Stimulated activated CD4-positive, alpha-beta T cell treated with anti-CD3 and anti-CD28 coated beads, Interleukin-15, amount 100 ng/mL, for 24 hours (primary cell): Measurements from ENCODE around the gene KRT71.
A peak's percentile ranks its signal among the peaks of the same experiment; 100 is the strongest.
"Not testable (repeated sequence)": the region's sequence is repeated elsewhere in the genome, so short reads cannot be mapped to it uniquely, and the experiment has no call there.

ENCODE experiments used
- DNase-seq: peaks from one replicate; pipeline ENCODE4 v3.0.0-alpha.2; 2020

KRT71 gene

GRCh38 chr12:52552681-52553195 is at the start of gene KRT71:
TSS of gene KRT71 (minus strand) at chr12:52553145. CDS start at chr12:52553077, 68 bp downstream.
- no peak for DNase-seq

GRCh38 chr12:52602552-52602951 is 49.6 kb upstream of the KRT71 start:
- no peak for DNase-seq

DNA sequence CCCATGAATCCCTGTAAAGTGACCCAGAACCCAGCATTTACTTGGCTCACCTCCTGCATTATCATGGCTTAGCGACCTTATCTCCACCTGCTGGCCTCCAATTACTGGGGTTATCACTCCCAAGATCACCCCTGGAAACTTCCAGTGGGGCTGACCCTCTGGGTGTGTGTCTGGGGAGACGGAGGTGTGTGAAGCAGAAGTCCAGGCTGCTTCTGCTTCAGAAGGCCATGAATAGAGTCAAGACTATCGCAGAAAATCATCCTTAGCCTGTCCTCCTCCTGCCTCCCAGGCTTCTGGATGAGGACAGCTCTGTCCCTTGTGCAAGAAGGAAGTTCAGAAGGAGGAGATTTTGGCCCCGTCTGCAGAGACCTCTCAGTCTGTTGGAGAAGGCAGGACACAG is 48.7 kb upstream of the KRT71 start:
- DNase-seq = no peak

- DNase-seq = no peak
Observed at GRCh38 chr12:52600941-52601481, 48.1 kb upstream of the KRT71 start, which contains the start of gene KRT72. TSS of gene KRT72 (minus strand) at chr12:52601463. CDS start at chr12:52601452, 11 bp downstream.

DNA sequence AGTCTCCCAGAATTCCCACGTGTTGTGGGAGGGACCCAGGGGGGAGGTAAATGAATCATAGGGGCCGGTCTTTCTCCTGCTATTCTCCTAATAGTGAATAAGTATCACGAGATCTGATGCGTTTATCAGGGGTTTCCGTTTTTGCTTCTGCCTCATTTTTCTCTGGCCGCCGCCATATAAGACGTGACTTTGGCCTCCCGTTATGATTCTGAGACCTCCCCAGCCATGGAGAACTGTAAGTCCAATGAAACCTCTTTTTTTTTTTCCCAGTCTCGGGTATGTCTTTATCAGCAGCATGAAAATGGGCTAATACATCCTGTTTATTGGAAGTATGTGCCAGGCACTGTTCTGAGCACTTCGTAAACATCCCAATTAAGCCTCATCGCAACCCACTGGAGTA is 47.5 kb upstream of the KRT71 start:
- DNase-seq = no peak

DNA sequence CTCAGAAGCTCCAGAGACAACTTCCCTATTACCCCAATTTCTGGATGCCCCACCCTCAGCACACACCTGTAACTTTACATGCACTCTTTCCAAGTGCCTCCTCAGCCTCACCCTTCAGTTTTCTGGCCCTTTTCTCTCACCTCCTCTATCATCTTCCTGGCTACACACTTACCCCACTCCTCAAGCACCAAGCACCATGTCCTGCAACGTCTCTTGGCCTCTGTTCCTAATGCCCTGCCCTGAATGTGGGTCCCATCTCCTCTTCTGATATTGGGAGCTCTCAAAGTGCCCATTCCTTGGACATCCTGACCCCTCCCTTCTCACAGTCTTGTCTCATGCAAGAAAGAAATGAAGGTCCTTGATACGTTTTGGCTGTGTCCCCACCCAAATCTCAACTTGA is 47.1 kb upstream of the KRT71 start:
- no peak for DNase-seq

DNA sequence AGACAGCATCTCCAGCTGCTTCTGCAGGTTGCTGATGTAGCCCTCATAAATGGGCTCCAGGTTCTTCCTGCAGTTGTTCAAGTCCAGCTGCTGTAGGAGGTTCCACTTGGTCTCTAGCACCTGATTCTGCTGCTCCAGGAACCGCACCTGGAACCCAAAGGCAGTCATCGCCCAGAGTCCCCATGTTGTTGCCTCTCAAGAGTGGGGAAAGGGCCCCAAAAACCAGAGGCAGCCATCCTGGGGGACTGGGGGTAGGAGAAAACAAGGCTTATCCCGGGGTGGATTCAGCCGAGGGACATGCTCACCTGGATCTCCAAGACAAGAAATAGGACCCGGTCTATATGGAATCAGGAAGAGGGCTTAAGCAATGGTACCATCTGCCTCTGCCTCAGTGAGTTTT is 46.0 kb upstream of the KRT71 start:
- no peak for DNase-seq

GRCh38 chr12:52594237-52594636 is 41.3 kb upstream of the KRT71 start:
- DNase-seq = not testable (repeated sequence)

- no peak for DNase-seq
Observed at GRCh38 chr12:52591521-52591920, 38.6 kb upstream of the KRT71 start.

- no peak for DNase-seq
Observed at GRCh38 chr12:52590021-52590420, 37.1 kb upstream of the KRT71 start.

DNA sequence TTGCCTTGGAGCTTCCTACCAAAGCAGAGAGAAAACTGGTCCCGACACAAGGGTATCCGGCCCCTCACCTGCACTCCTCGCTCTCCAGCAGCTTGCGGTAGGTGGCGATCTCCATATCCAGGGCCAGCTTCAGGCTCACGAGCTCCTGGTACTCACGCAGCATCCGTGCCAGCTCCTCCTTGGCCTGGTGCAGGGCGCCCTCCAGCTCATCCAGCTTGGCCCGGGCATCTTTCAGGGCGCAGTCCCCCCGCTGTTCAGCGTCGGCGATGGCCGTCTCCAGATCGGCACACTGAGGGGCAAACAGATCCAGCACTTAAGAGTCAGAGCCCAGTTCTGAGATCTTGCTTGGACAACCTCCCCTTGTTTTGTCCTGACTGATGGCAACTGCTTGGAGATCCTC is 34.6 kb upstream of the KRT71 start:
- DNase-seq = no peak

GRCh38 chr12:52585946-52586345 is 33.0 kb upstream of the KRT71 start:
- peak; percentile 34 for DNase-seq

DNA sequence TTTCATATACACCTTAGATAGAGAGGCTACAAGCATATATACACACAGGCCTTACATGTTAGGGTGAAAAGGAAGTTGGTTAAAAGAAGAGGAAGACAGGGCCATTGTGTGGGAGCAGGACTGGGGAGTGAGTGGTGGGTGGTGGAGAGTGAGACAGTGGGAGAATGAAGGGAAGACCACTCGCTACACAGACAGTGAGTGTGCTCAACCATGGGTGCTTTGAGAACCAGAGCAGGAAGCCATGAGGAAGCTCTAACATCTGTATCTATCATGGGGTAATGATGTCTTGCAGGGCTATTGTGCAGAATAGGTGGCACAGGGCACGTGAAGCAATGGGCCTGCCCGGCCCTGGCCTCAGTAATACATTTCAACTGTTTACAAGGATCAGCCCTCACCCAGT is 32.1 kb upstream of the KRT71 start:
- DNase-seq = no peak

- DNase-seq = no peak
Observed at GRCh38 chr12:52584156-52584682, 31.3 kb upstream of the KRT71 start.

- DNase-seq = peak; percentile 67
Observed at GRCh38 chr12:52582971-52583456, 30.1 kb upstream of the KRT71 start.

- DNase-seq = no peak
Observed at GRCh38 chr12:52582486-52582885, 29.5 kb upstream of the KRT71 start.

- DNase-seq = no peak
Observed at GRCh38 chr12:52581481-52581880, 28.5 kb upstream of the KRT71 start.

DNA sequence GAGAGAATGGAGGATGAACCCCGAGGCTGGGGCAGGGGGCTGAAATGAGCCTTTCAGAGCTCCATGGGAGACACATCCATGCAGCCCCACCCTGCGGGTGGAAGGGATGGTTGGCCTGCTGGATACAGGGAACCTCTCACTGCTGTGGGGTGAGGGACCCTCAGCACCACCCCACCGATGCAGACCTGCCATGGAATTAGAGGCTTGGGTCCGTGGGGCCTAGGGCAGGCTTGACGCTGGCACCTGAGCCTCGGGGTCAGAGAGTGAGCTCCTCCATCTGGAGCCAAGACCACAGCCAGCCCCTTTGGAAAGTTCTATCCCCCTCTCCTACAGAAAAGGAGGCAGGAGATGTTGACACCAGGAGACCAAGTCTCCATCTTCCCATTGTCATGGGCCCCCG is 28.1 kb upstream of the KRT71 start:
- DNase-seq = no peak

GRCh38 chr12:52580496-52580895 is 27.6 kb upstream of the KRT71 start:
- DNase-seq = no peak

DNA sequence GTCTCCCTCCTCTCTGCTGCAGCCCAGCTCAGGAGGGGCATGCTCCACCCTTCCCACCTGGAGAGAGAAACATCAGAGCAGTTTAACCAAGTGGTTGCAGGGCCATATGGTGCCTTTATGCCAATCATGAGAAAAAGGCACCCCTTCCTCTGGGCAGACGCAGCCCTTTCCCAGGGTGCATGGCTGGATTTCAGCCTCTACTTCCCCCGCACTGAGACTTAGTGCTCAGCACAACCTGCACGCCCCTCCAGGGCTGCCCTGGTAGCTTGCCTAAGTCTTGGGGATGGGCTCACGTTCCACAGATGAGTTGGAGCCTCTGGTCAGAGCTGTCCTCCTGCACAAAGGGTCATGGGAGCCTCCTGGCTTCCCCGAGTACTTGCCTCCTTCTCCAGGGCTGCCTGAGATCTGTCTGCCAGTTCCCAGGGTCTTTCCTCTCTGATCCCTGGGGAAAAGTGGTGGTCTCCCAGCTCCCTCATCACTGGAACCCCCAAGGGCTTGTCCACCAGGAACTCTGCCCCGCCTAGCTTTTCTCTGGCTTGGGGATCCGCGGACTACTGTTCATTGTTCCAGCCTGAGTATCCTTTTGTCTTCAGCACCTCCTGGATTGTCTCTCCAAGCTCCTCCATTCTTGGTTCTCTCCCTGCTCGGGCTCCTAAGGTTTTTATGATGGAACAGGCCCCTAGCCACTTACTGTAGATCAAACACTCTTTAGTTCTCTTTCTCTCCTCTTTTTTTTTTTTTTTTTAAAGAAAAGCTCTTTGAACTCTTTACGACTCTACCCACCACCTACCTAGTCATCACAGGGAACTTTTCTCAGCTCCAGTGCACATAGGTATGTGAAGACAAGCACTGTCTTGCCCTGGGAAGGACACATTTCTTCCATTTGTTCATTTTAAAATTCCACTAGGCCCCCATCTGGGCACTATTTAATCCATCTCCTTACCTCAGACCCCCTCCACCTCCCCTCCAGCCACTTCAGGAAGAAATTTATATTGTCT is 26.8 kb upstream of the KRT71 start:
- DNase-seq = no peak

DNA sequence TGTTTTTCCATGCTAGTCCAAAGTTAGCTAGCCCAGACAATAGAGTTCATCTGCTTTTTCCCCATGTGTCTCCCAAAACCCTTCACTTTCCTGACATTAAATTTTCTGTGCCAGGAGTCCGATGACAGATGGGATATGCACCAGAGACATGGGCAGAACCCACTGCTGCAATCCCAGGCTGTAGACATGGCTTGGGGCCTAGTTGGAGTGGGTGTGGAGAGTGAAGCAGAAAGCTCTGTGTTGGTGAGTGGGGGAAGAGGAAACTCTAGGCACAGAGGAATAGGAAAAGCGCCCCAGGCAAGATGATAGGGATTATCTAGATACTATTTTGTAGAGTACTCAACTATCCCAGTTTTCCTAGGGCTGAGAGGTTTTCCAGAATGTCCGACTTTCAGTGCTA is 25.5 kb upstream of the KRT71 start:
- no peak for DNase-seq

DNA sequence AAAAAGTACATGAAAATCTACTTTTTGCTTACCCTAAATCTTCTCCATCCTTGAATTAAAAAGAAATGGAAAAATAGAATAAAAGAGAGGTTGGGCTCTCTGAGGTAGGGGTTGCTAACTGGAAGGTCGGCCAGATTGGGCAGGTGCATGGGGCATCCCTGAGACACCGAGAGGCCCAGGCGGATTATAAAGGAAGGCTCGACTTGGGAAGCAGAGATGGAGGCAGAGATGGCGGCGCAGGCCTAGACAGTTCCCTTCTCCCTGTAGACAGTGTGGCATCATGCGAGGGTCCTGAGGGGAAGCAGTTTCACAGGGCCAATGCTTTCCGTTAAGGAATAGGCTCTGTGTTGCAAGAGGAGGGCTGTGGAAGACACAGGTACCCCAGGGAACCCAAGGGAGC is 24.4 kb upstream of the KRT71 start:
- DNase-seq = no peak

DNA sequence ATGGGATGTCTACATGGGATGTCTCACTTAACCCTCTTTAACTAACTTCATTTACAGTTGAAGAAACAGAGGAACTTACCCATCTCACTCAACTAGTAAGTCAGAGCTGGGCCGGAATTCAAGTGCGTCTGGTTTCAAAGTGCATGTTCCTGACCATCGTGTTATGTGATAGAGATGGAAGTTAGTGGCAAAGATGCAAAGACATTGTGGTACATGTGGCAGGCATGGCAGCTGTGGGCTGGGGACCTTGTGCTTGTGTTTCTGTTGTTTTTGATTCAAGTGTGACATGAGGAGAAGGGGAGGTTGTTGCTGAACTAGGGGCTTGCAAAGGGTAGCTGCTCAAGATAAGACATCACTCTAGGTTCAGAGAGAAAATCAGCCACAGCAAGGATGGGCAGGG is 23.0 kb upstream of the KRT71 start:
- no peak for DNase-seq

- no peak for DNase-seq
Observed at GRCh38 chr12:52575256-52575655, 22.3 kb upstream of the KRT71 start.
